GM12878 (cell line): ENCODE results near the gene NFATC2.

ENCODE experiments used
- CHD1 ChIP-seq: IDR thresholded peaks from 2 replicates; pipeline ENCODE4 v1.6.1; 2012; ENCODE audit warnings: low read depth, low read length, improper control_type of control experiment
- EZH2 ChIP-seq: IDR thresholded peaks from 2 replicates; pipeline ENCODE4 v1.6.1; 2012; ENCODE audit warnings: low read depth, mild to moderate bottlenecking, control low read depth, inconsistent platforms, low read length, borderline replicate concordance; ENCODE audit not compliant: control insufficient read depth
- FOXK2 ChIP-seq: fragments of 450-650 bp; IDR thresholded peaks from 2 replicates; pipeline ENCODE4 v1.6.1; 2017; ENCODE audit warnings: mild to moderate bottlenecking, moderate library complexity
- FOXM1 ChIP-seq: IDR thresholded peaks from 2 replicates; pipeline ENCODE4 v1.6.1; 2012; ENCODE audit warnings: low read depth, mild to moderate bottlenecking, inconsistent platforms, low read length, moderate library complexity
- HDAC2 ChIP-seq: fragments of 200-600 bp; sonication (generic); IDR thresholded peaks from 2 replicates; pipeline ENCODE4 v1.6.1; 2017
- NBN ChIP-seq: fragments of 450-650 bp; IDR thresholded peaks from 2 replicates; pipeline ENCODE4 v1.6.1; 2016
- NRF1 ChIP-seq: conservative IDR thresholded peaks from 2 replicates; pipeline ENCODE4 v1.6.1; 2011; ENCODE audit warnings: mild to moderate bottlenecking, low read depth, low read length, improper control_type of control experiment
- POLR2AphosphoS5 ChIP-seq: IDR thresholded peaks from 2 replicates; pipeline ENCODE4 v1.6.1; 2011; ENCODE audit warnings: mild to moderate bottlenecking, low read length, inconsistent platforms
- SMC3 ChIP-seq: IDR thresholded peaks from 2 replicates; pipeline ENCODE4 v1.6.1; 2011; ENCODE audit warnings: low read length, improper control_type of control experiment, borderline replicate concordance
- STAT1 ChIP-seq: fragments of 450-650 bp; conservative IDR thresholded peaks from 2 replicates; pipeline ENCODE4 v1.6.1; 2014; ENCODE audit warnings: antibody characterized with exemption, mild to moderate bottlenecking
- TF ChIP-seq, protein P1 (sequence below), 3 experiments: IDR thresholded peaks in 2 of 3; conservative IDR thresholded peaks in 1 of 3; 2 replicates each; pipeline ENCODE4 v1.5.1; 2011; ENCODE audit warnings: low read depth in 3 of 3, low read length in 3 of 3, mild to moderate bottlenecking in 3 of 3, control low read depth in 2 of 3, moderate library complexity in 2 of 3, inconsistent platforms in 1 of 3, mixed read lengths in 1 of 3; ENCODE audit not compliant: control insufficient read depth in 2 of 3, insufficient read depth in 1 of 3; ENCODE audit errors: extremely low read depth in 1 of 3
- TF ChIP-seq, protein P2 (sequence below): IDR thresholded peaks from 2 replicates; pipeline ENCODE4 v1.6.1; 2011; ENCODE audit warnings: low read depth, low read length, improper control_type of control experiment, borderline replicate concordance
- TF ChIP-seq, protein P3 (sequence below): IDR thresholded peaks from 2 replicates; pipeline ENCODE4 v1.6.1; 2011; ENCODE audit warnings: low read depth, mild to moderate bottlenecking, low read length, moderate library complexity, borderline replicate concordance; ENCODE audit errors: extremely low read depth

DNA sequence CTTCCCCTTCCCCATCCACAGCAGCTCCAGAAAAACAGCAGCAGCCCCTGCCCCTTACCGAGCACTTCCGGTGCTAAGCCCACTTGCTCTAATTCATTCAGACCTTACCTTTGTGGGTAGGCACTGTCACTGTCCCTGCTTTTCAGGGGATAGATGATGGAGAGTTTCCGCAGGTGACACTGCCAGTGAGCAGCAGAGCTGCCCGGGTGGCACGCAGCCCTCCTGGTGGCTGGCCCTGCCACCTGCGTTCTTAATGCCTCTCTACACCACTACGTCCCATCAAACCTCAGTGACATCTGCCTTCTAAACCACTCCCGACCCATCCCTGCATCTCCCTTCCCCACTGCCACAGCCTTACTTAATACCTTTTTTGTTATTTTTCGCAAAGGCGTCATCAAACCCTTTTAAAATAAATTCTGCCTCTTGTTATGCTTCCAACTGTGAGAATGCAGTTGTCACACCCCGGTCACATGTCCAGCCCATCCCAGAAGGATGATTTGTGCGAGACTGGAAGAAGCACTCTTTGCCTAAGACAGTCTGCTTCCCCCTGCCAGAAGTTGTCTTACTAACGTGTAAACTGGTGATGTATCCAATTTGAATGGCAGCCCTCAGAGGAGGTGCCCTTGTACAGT, 89.7 kb downstream of the NFATC2 start:
- TF ChIP-seq, protein P1, sequence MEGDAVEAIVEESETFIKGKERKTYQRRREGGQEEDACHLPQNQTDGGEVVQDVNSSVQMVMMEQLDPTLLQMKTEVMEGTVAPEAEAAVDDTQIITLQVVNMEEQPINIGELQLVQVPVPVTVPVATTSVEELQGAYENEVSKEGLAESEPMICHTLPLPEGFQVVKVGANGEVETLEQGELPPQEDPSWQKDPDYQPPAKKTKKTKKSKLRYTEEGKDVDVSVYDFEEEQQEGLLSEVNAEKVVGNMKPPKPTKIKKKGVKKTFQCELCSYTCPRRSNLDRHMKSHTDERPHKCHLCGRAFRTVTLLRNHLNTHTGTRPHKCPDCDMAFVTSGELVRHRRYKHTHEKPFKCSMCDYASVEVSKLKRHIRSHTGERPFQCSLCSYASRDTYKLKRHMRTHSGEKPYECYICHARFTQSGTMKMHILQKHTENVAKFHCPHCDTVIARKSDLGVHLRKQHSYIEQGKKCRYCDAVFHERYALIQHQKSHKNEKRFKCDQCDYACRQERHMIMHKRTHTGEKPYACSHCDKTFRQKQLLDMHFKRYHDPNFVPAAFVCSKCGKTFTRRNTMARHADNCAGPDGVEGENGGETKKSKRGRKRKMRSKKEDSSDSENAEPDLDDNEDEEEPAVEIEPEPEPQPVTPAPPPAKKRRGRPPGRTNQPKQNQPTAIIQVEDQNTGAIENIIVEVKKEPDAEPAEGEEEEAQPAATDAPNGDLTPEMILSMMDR (IDR thresholded peaks at IDR 0.05 in 2 of 3, conservative IDR thresholded peaks at IDR 0.05 in 1 of 3; ENCODE audit: control insufficient read depth in 2 of 3, extremely low read depth in 1 of 3, insufficient read depth in 1 of 3, low read depth in 3 of 3, low read length in 3 of 3) = no peak
- TF ChIP-seq HDAC2 (no peak), FOXK2 (no peak), CHD1 (no peak), NRF1 (no peak), FOXM1 (no peak), NBN (no peak), SMC3 (no peak), STAT1 (no peak), EZH2 (no peak), POLR2AphosphoS5 (no peak)
- TF ChIP-seq, protein P2, sequence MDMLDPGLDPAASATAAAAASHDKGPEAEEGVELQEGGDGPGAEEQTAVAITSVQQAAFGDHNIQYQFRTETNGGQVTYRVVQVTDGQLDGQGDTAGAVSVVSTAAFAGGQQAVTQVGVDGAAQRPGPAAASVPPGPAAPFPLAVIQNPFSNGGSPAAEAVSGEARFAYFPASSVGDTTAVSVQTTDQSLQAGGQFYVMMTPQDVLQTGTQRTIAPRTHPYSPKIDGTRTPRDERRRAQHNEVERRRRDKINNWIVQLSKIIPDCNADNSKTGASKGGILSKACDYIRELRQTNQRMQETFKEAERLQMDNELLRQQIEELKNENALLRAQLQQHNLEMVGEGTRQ = no peak
- TF ChIP-seq, protein P3, sequence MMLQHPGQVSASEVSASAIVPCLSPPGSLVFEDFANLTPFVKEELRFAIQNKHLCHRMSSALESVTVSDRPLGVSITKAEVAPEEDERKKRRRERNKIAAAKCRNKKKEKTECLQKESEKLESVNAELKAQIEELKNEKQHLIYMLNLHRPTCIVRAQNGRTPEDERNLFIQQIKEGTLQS = no peak
